GM06990 (cell line): ENCODE data around the gene DEFB132.
A peak's percentile ranks its signal among the peaks of the same experiment; 100 is the strongest.
"Not testable (repeated sequence)": the region's sequence is repeated elsewhere in the genome, so short reads cannot be mapped to it uniquely, and the experiment has no call there.

Experiments
- DNase-seq: peaks from one replicate; pipeline ENCODE4 v3.0.0-alpha.2; 2011; ENCODE audit not compliant: insufficient read length; ENCODE audit errors: extremely low read depth
- H3K27me3 ChIP-seq: replicated peaks from 2 replicates; pipeline ENCODE4 v1.6.0; 2011; ENCODE audit warnings: low read length; ENCODE audit not compliant: control insufficient read depth, insufficient read depth
- H3K36me3 ChIP-seq: 2 replicates; pipeline ENCODE4 v1.5.1; 2011; ENCODE audit warnings: low read length; ENCODE audit not compliant: control insufficient read depth, insufficient read depth
- H3K4me3 ChIP-seq: replicated peaks from 2 replicates; pipeline ENCODE4 v1.5.1; 2011; ENCODE audit warnings: low read depth, mild to moderate bottlenecking, control low read depth, low read length
- TF ChIP-seq, protein P1 (sequence below): IDR thresholded peaks from 2 replicates; pipeline ENCODE4 v1.5.1; 2011; ENCODE audit warnings: low read length, control low read depth, mild to moderate bottlenecking, inconsistent platforms; ENCODE audit not compliant: insufficient read depth, poor library complexity, severe bottlenecking

The DEFB132 gene

GRCh38 chr20:235891-236290, 21.6 kb upstream of the DEFB132 start:
- no peak overlapping the region for H3K4me3 ChIP-seq
- H3K27me3 ChIP-seq: no peaks in the 10 kb centered on the region
- no peaks in the 10 kb centered on the region for H3K36me3 ChIP-seq
- TF ChIP-seq, protein P1, sequence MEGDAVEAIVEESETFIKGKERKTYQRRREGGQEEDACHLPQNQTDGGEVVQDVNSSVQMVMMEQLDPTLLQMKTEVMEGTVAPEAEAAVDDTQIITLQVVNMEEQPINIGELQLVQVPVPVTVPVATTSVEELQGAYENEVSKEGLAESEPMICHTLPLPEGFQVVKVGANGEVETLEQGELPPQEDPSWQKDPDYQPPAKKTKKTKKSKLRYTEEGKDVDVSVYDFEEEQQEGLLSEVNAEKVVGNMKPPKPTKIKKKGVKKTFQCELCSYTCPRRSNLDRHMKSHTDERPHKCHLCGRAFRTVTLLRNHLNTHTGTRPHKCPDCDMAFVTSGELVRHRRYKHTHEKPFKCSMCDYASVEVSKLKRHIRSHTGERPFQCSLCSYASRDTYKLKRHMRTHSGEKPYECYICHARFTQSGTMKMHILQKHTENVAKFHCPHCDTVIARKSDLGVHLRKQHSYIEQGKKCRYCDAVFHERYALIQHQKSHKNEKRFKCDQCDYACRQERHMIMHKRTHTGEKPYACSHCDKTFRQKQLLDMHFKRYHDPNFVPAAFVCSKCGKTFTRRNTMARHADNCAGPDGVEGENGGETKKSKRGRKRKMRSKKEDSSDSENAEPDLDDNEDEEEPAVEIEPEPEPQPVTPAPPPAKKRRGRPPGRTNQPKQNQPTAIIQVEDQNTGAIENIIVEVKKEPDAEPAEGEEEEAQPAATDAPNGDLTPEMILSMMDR: no peak
- no peak for DNase-seq

DNA sequence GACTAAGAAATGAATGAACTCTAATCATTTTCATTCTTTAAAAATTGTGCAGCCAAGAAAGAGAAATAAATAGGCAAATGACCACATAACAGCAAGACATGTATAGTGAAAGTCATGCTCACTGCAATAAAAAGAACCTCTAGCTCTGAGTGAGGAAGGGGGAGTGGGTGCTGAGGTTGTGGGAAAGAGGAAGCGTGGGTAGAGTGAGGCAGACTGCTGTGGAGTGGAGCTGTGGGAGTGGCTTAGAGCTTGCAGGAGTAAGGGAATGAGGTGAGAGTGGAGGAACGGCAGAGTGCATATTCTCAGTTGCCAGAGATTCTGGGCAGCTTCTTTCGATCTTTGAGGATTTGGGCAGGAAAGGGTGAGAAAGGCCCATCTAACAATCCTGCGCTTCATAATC, 20.0 kb upstream of the DEFB132 start:
- Histone ChIP-seq H3K4me3 (no peak overlapping the region; the same call in 1 of the 2 replicates), H3K36me3 (no peaks in the 10 kb centered on the region), H3K27me3 (no peaks in the 10 kb centered on the region)
- no peak for DNase-seq
- TF ChIP-seq, protein P1: no peak

- TF ChIP-seq, protein P1: no peak
- Histone ChIP-seq H3K4me3 (no peak overlapping the region), H3K27me3 (no peaks in the 10 kb centered on the region), H3K36me3 (no peaks in the 10 kb centered on the region)
- peak; percentile 7 for DNase-seq
Measured at GRCh38 chr20:237929-238328, 19.6 kb upstream of the DEFB132 start.

GRCh38 chr20:242905-243304, 14.6 kb upstream of the DEFB132 start:
- H3K4me3 ChIP-seq: no peak overlapping the region
- no peaks in the 10 kb centered on the region for H3K36me3 ChIP-seq
- no peak for DNase-seq
- TF ChIP-seq, protein P1: no peak
- H3K27me3 ChIP-seq: no peaks in the 10 kb centered on the region

- no peaks in the 10 kb centered on the region for H3K27me3 ChIP-seq
- TF ChIP-seq, protein P1: no peak
- H3K4me3 ChIP-seq: no peak overlapping the region
- DNase-seq: no peak
- H3K36me3 ChIP-seq: no peaks in the 10 kb centered on the region
Measured at GRCh38 chr20:251354-251753, 6.2 kb upstream of the DEFB132 start.

- H3K36me3 ChIP-seq: no peaks in the 10 kb centered on the region
- TF ChIP-seq, protein P1: no peak
- no peaks in the 10 kb centered on the region for H3K27me3 ChIP-seq
- DNase-seq: no peak
- no peak overlapping the region for H3K4me3 ChIP-seq
Measured at GRCh38 chr20:252801-253200, 4.7 kb upstream of the DEFB132 start.

DNA sequence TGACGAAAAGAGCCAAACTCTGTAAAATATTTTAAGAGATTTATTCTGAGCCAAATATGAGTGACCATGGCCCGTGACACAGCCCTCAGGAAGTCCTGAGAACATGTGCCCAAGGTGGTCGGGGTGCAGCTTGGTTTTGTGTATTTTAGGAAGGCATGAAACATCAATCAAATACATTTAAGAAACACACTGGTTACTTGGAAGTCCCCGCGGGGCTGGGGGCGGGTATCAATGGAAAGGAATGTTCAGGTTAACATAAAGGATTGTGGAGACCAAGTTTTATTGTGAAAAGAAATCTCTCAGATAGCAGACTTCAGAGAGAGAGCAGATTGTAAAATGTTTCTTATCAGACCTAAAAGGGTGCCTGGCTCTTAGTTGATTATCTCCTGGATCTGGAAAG, 4.1 kb upstream of the DEFB132 start:
- not testable (repeated sequence) for H3K36me3 ChIP-seq, H3K4me3 ChIP-seq, H3K27me3 ChIP-seq, DNase-seq
